HepG2 (cell line): Measurements from ENCODE around the gene CDYL. TPM values are rescaled to one million over a fixed set of nuclear protein-coding genes. Genes with fewer than 3 reads are reported as not detected.

Experiments used
- BRD4 ChIP-seq: sonication (generic); formaldehyde crosslinking; IDR thresholded peaks from 2 replicates; pipeline ENCODE4 v1.4.0; 2020; ENCODE audit warnings: missing genetic modification reagents
- CBX2 ChIP-seq, 2 experiments: fragments of 200-600 bp in 1 of 2; sonication (generic); formaldehyde crosslinking in 1 of 2; IDR thresholded peaks; 2 replicates each; pipeline versions ENCODE4 v1.7.0 to v1.8.1; 2018 to 2022; ENCODE audit warnings: low read depth in 2 of 2, low read length in 1 of 2, mild to moderate bottlenecking in 1 of 2, missing genetic modification reagents in 1 of 2
- DR1 ChIP-seq: sonication (generic); formaldehyde crosslinking; IDR thresholded peaks from 2 replicates; pipeline ENCODE4 v1.8.0; 2021; ENCODE audit warnings: mild to moderate bottlenecking, missing genetic modification reagents, inconsistent platforms
- GATAD1 ChIP-seq: IDR thresholded peaks from 2 replicates; pipeline ENCODE4 v1.6.1; 2016; ENCODE audit warnings: missing genetic modification reagents, missing compliant biosample characterization
- HDAC1 ChIP-seq: sonication (generic); formaldehyde crosslinking; IDR thresholded peaks from 2 replicates; pipeline ENCODE4 v1.5.1; 2020; ENCODE audit warnings: mild to moderate bottlenecking, missing genetic modification reagents
- LBX2 ChIP-seq: sonication (generic); formaldehyde crosslinking; IDR thresholded peaks from 2 replicates; pipeline ENCODE4 v1.5.0; 2020; ENCODE audit warnings: missing genetic modification reagents, mild to moderate bottlenecking, borderline replicate concordance
- MYNN ChIP-seq: sonication (generic); formaldehyde crosslinking; IDR thresholded peaks from 2 replicates; pipeline ENCODE4 v1.4.0; 2020; ENCODE audit warnings: mild to moderate bottlenecking, low read depth, missing genetic modification reagents
- POGK ChIP-seq: sonication (generic); formaldehyde crosslinking; conservative IDR thresholded peaks from 2 replicates; pipeline ENCODE4 v1.8.0; 2022; ENCODE audit warnings: mild to moderate bottlenecking, moderate library complexity, missing genetic modification reagents
- REPIN1 ChIP-seq: sonication (generic); formaldehyde crosslinking; IDR thresholded peaks from 2 replicates; pipeline ENCODE4 v1.8.0; 2022; ENCODE audit warnings: missing genetic modification reagents, low read depth, mild to moderate bottlenecking, borderline replicate concordance
- THAP7 ChIP-seq: sonication (generic); formaldehyde crosslinking; IDR thresholded peaks from 2 replicates; pipeline ENCODE4 v1.8.1; 2023; ENCODE audit warnings: mild to moderate bottlenecking, missing genetic modification reagents
- TRAFD1 ChIP-seq: sonication (generic); formaldehyde crosslinking; IDR thresholded peaks from 2 replicates; pipeline ENCODE4 v1.5.1; 2020; ENCODE audit warnings: missing genetic modification reagents, mild to moderate bottlenecking, borderline replicate concordance
- ZBTB38 ChIP-seq: sonication (generic); formaldehyde crosslinking; IDR thresholded peaks from 2 replicates; pipeline ENCODE4 v1.5.1; 2020; ENCODE audit warnings: mild to moderate bottlenecking, missing genetic modification reagents
- ZNF280D ChIP-seq: sonication (generic); formaldehyde crosslinking; IDR thresholded peaks from 2 replicates; pipeline ENCODE4 v1.5.1; 2020; ENCODE audit warnings: mild to moderate bottlenecking, missing genetic modification reagents
- ZNF83 ChIP-seq: sonication (generic); formaldehyde crosslinking; IDR thresholded peaks from 2 replicates; pipeline ENCODE4 v1.4.0; 2020; ENCODE audit warnings: missing genetic modification reagents, mild to moderate bottlenecking, borderline replicate concordance
- ZNF878 ChIP-seq: sonication (generic); formaldehyde crosslinking; IDR thresholded peaks from 2 replicates; pipeline ENCODE4 v1.8.1; 2023; ENCODE audit warnings: mild to moderate bottlenecking, missing genetic modification reagents, moderate library complexity
- ZNF891 ChIP-seq: sonication (generic); formaldehyde crosslinking; IDR thresholded peaks from 2 replicates; pipeline ENCODE4 v1.5.0; 2020; ENCODE audit warnings: mild to moderate bottlenecking, missing genetic modification reagents
- ZSCAN20 ChIP-seq: sonication (generic); formaldehyde crosslinking; IDR thresholded peaks from 2 replicates; pipeline ENCODE4 v1.4.0; 2020; ENCODE audit warnings: missing genetic modification reagents, mild to moderate bottlenecking, borderline replicate concordance
- ZSCAN5A ChIP-seq: sonication (generic); formaldehyde crosslinking; IDR thresholded peaks from 2 replicates; pipeline ENCODE4 v1.8.0; 2022; ENCODE audit warnings: mild to moderate bottlenecking, missing genetic modification reagents, borderline replicate concordance
- polyA plus RNA-seq, 8 experiments: library from polyadenylated mRNA; depleted of rRNA in 3 of 8; stranded (reverse) in 7 of 8; unstranded in 1 of 8; fragments of >200 nt; fragmentation: Illumina TruSeq in 4 of 8; extraction: Trizol in 4 of 8; gene quantifications; 2 replicates each; pipeline versions ENCODE4 v1.2.1 to v1.2.3, GENCODE V29; 2011 to 2016; ENCODE audit warnings: low read depth in 4 of 8, missing spikeins in 1 of 8, mixed read lengths in 1 of 8; ENCODE audit not compliant: insufficient read depth in 1 of 8
- total RNA-seq, 5 experiments: library from RNA; depleted of rRNA; stranded (reverse); fragments of >200 nt; fragmentation: Illumina TruSeq; extraction: Trizol; gene quantifications; 2 replicates each; pipeline ENCODE4 v1.2.3, GENCODE V29; 2016; ENCODE audit warnings: low read depth in 1 of 5

Gene CDYL
- total and polyA plus RNA-seq, 2 of the 13 experiments (the other 11 are each of a cell fraction or from before 2014, with no cell fraction given): 22.8 to 105 TPM

GRCh38 chr6:5003604-5004372 lies 227.6 kb downstream of the CDYL start, which contains the start of gene RPP40 (continued):
- TF ChIP-seq ZNF280D (CRISPR knock-in tag) (peak; percentile 49; the same call in 1 of the 2 replicates), CBX2 (IDR thresholded peaks at IDR 0.05; ENCODE audit: low read depth, low read length) (no peak), CBX2 (CRISPR knock-in tag; IDR thresholded peaks at IDR 0.05; ENCODE audit: low read depth) (no peak), REPIN1 (peak; percentile 43; the same call in 1 of the 2 replicates), ZSCAN20 (CRISPR knock-in tag) (peak; percentile 93; the same call in 1 of the 2 replicates), ZNF878 (CRISPR knock-in tag) (peak; percentile 50), BRD4 (CRISPR knock-in tag) (peak; percentile 31), GATAD1 (CRISPR knock-in tag) (peak; percentile 78), ZNF83 (CRISPR knock-in tag) (0 out of 2 replicates have a peak, but pooled peaks have one; percentile 75), DR1 (CRISPR knock-in tag) (peak; percentile 76), THAP7 (no peak; the same call in 1 of the 2 replicates), ZNF891 (CRISPR knock-in tag) (peak; percentile 68), ZBTB38 (peak; percentile 72; the same call in 1 of the 2 replicates), LBX2 (CRISPR knock-in tag) (peak; percentile 19; the same call in 1 of the 2 replicates), HDAC1 (CRISPR knock-in tag) (peak; percentile 91), POGK (CRISPR knock-in tag) (peak; percentile 66; the same call in 1 of the 2 replicates), ZSCAN5A (CRISPR knock-in tag) (no peak), MYNN (peak; percentile 37; the same call in 1 of the 2 replicates), TRAFD1 (no peak)
